SK-N-MC (cell line): ENCODE results near the gene CERS4.

ENCODE experiments used
- EZH2 ChIP-seq: fragments of 200-600 bp; sonication (generic); IDR thresholded peaks from one replicate; pipeline ENCODE4 v1.6.1; 2017; ENCODE audit warnings: antibody characterized with exemption
- POLR2AphosphoS5 ChIP-seq: IDR thresholded peaks from 2 replicates; pipeline ENCODE4 v1.6.1; 2012; ENCODE audit warnings: mild to moderate bottlenecking, low read depth, low read length, borderline replicate concordance

DNA sequence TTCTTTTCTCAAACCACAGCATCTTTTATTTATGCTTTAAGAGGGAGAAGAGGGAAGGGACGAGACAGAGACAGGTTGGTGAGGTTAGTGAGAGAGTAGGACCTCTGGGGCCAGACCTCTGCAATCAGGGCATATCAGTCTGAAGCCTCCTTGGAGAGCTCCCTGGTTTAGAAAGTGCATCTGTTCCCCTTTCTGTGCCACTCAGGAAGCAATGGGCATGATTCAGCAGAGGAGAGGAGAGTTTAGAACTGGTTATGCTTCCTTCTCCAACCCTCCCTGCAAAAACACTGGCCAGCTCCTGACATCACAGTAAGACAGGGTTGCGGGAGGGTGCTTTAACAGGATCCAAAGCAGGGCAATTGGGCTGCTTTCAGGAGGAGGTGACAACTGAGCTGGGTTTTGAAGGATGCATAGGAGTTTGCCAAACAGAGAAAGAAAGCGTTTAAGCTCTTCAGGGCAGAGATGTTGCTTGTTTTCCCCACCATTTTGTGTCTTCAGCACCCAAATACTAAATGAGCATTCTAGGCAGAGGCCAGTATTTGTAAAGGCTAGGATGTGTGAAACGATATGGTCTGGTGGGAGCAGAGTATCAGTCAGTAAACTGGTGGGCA, 33.1 kb downstream of the CERS4 start:
- TF ChIP-seq EZH2, result no peak
- no peak for TF ChIP-seq POLR2AphosphoS5
